ENCODE results near the gene CARF.

The CARF gene

DNA sequence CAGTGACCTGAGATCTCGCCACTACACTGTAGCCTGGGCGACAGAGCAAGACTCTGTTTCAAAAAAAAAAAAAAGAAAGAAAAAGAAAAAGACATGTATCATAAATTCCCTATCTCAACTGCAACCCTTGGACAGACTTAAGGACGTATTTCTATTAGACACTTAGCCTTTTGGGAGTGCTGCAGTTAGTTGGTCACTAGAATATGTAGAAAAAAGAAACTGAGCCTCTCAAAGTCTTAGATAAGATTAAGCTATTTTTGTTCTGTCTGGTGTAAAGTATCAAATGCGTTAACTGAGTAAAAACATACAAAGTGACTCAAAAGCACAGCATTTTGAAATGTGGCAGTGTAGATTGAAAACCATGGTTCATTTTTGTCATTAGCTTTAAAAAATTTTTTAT lies 109.9 kb downstream of the CARF start:
- no peak for DNase-seq

DNA sequence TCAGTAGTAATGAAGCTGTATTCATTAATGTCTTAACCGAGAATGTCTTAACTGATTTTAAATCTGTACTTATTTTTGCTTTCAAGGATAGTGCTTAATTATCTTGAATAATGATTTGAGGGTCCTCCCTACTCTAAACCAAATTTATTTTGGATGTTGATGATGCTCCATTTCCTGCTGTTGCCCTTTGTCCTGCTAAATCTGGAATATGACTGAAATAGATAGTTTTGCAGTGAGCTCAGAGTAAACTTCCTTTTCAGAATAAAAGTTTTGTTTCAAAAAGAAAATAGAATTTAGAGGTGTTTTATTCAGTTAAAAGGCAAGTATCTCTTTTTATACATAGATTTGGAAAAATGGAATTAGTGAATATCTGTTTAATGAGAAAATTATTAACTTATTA lies 110.7 kb downstream of the CARF start:
- DNase-seq: no peak

DNA sequence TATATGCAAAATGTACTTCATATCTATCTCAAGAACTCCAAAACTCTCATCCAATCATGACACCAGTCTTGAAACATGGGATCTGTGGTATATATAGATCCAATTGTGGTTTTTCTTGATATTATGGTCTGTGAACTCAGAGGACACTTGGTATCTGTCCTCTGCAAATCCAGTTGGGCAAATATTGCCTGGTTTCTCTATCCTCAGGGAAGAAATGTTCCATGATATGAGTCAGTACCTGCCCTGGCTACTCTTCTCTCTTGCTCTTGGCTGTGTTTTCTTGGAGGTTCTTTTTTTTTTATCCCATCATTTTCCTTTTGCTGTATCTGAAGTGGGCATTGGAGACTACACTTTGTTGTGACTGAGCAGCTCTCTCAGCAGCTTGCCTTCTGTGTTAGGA lies 113.5 kb downstream of the CARF start:
- DNase-seq: no peak

DNA sequence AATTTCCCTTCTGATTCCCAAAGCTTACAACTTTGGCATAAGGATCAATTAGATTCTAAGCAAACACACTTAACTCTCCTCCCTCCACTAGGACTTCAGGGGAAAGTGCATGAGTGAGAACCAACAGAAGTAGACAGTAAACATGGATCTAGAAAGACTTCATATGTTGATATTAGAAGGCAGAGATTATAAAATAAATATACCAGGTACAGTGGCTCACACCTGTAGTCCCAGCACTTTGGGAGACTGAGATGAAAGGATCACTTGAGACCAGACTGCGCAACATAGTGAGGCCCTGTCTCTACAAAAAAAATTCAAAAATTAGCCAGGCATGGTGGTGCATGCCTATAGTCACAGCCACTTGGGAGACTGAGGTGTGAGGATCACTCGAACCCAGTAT lies 118.5 kb downstream of the CARF start:
- DNase-seq: no peak

DNA sequence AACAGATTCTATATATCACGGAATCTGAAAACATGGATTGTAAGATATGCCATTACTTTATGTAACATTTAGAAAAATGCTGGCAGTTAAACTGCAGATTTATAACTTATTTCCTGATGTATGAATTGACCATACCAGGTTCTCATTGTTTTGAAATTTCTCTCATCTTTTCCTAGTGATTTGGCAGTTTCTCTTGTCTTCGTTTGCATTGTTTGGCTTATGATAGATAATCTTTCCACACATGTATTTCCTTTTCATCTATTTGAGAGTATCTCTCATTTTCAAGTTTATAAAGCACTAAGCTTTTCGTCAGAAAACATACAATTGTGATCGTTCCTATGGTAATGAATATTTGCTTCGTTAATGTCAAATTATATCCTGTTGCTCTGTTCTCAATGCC lies 118.9 kb downstream of the CARF start:
- DNase-seq: no peak

DNA sequence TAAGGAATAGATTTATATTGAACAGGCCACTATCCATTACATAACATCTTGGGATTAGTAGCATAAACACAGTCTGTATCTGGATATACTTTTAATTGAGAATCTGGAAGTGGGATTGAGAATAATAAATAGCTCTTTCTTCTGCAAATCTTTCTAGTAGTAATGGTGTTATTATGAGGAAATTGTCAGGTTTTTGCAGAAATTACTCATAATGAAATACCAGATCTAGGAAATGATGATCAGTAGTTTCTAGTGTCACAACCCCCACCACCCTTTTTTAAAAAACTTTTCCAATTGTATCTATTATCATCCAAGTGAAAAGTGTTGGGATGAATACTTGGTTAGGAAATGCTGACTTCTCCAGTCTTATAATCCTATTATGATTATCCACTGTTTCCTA lies 121.3 kb downstream of the CARF start:
- no peak for DNase-seq

DNA sequence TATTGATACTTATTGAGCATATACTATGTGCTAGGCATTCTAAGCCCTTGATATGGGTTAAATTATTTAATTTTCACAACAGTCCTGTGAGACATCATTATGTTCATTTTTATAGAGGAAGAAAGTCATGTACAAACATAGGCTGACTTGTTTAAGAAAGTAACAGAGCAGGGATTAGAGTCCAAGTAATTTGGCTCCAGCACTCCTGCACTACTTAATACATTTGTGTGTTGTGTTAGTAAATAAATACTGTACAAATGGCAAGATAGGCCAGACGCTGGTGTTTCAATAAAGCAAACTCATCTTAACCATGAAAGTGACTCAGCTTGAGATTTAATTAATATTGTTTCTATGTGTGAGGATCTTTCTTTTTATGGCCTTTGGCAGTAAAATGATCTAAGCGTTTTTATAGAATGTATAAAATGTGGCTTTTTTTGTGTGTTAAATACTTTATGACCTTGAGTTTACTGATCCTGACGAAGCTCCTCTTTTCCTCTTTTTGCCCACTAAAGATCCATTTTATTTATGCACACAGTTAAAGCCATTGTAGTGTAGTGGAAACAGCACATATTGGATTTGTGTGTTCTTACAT lies 123.9 kb downstream of the CARF start:
- no peak for DNase-seq
